Astrocyte (in vitro differentiated cells and primary cell): Measurements from ENCODE around the gene S100A6.
"Not testable (repeated sequence)": the region's sequence is repeated elsewhere in the genome, so short reads cannot be mapped to it uniquely, and the experiment has no call there.

Experiments used
- EZH2 ChIP-seq: IDR thresholded peaks from 2 replicates; pipeline ENCODE4 v1.6.1; 2012; ENCODE audit warnings: mild to moderate bottlenecking, low read length, inconsistent platforms; ENCODE audit not compliant: insufficient read depth
- TF ChIP-seq, protein P1 (sequence below): IDR thresholded peaks from 2 replicates; pipeline ENCODE4 v1.5.1; 2011; ENCODE audit warnings: low read depth, mild to moderate bottlenecking, inconsistent platforms, low read length, moderate library complexity; ENCODE audit not compliant: insufficient read depth

DNA sequence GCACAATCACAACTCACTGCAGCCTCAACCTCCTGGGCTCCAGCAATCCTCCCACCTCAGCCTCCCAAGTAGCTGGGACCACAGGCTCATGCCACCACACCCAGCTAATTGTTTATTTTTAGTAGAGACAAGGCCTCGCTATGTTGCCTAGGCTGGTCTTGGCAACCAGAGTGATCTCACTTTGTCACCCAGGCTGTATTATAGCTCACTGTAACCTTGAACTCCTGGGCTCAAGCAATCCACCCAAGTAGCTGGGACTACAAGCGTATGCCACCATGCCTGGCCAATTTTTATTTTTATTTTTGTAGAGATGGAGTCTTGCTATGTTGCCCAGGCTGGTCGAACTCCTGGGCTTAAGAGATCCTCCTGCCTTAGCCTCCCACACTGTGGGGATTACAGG is 26.2 kb upstream of the S100A6 start:
- TF ChIP-seq EZH2: not testable (repeated sequence)
- TF ChIP-seq, protein P1, sequence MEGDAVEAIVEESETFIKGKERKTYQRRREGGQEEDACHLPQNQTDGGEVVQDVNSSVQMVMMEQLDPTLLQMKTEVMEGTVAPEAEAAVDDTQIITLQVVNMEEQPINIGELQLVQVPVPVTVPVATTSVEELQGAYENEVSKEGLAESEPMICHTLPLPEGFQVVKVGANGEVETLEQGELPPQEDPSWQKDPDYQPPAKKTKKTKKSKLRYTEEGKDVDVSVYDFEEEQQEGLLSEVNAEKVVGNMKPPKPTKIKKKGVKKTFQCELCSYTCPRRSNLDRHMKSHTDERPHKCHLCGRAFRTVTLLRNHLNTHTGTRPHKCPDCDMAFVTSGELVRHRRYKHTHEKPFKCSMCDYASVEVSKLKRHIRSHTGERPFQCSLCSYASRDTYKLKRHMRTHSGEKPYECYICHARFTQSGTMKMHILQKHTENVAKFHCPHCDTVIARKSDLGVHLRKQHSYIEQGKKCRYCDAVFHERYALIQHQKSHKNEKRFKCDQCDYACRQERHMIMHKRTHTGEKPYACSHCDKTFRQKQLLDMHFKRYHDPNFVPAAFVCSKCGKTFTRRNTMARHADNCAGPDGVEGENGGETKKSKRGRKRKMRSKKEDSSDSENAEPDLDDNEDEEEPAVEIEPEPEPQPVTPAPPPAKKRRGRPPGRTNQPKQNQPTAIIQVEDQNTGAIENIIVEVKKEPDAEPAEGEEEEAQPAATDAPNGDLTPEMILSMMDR: not testable (repeated sequence)
